Cardiac muscle cell (in vitro differentiated cells and primary cell): ENCODE data around the gene COMMD3. TPM values are rescaled to one million over a fixed set of nuclear protein-coding genes. Genes with fewer than 3 reads are reported as not detected.
A peak's percentile ranks its signal among the peaks of the same experiment; 100 is the strongest.

Experiments used
- DNase-seq, 2 donors: peaks; one replicate each; pipeline versions ENCODE4 v3.0.0 to v3.0.0-alpha.2; 2010 to 2017; ENCODE audit warnings: low read depth in 1 of 2, low spot score in 1 of 2
- H3K27ac ChIP-seq: fragments of 200-600 bp; sonication (generic); 2 replicates; pipeline ENCODE4 v1.5.1; 2016
- H3K27me3 ChIP-seq: fragments of 200-600 bp; sonication (generic); 2 replicates; pipeline ENCODE4 v1.6.0; 2016; ENCODE audit warnings: control low read depth
- H3K36me3 ChIP-seq: fragments of 200-600 bp; sonication (generic); 2 replicates; pipeline ENCODE4 v1.5.1; 2016; ENCODE audit warnings: control low read depth
- H3K4me1 ChIP-seq: fragments of 200-600 bp; sonication (generic); 2 replicates; pipeline ENCODE4 v1.8.1; 2017; ENCODE audit warnings: low read depth, mild to moderate bottlenecking, mixed run types
- H3K4me3 ChIP-seq: fragments of 200-600 bp; sonication (generic); 2 replicates; pipeline ENCODE4 v1.5.1; 2016; ENCODE audit warnings: mild to moderate bottlenecking
- H3K9me3 ChIP-seq: fragments of 200-600 bp; sonication (generic); 2 replicates; pipeline ENCODE4 v1.5.1; 2017; ENCODE audit warnings: low read depth, mild to moderate bottlenecking, control low read depth
- polyA plus RNA-seq: library from polyadenylated mRNA; unstranded; fragments of >200 nt; fragmentation: Nextera tagmentation; extraction: Ambion mirVana; gene quantifications from 2 replicates; pipeline ENCODE4 v1.2.1, GENCODE V29; 2016
- total RNA-seq: library from RNA; depleted of rRNA; stranded (reverse); fragments of >200 nt; gene quantifications from 2 replicates; pipeline ENCODE4 v1.2.3, GENCODE V29; 2016
- TF ChIP-seq, protein P1 (sequence below): IDR thresholded peaks from 2 replicates; pipeline ENCODE4 v1.5.1; 2012; ENCODE audit warnings: low read depth, mild to moderate bottlenecking, low read length

Gene COMMD3
- total and polyA plus RNA-seq, 2 experiments from 2014 or later, result 54.3 to 132 TPM

DNA sequence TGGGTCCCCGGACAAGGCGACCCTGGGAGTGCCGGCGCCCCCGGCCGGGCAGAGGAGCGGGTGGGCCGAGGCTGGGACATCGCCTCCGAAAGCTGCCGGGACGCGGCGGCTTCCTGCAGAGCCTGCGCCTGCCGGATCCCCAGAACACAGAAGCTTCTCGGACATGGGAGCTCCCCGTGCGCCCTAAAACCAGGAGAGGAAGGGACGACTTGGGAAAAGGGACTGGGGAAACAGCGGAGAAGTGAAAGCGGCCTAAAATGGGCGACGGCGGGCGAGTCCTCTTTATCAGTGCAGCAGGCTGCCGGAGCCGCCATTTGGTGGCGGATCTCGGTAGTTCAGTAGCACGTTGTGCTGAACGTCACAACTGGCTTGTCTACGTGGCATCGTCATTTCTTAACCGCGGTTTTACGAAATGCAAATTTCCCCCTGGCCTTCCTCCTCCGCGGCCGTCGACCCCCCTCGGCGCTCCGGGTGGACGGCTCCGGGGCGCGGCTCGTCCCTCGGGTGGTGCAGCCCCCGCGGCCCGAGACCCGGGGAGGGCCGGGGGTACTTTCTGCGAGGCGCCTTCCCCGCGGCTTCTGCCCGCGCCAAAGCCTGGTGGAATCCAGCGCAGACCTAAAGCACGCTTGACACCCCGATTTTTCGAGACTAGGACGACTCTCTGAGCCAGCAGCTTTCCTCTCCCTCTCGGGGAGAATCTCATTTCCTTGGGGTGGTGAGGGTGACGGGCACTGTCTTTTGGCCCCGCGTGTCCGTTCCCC is 19.2 kb downstream of the COMMD3 start:
- TF ChIP-seq, protein P1, sequence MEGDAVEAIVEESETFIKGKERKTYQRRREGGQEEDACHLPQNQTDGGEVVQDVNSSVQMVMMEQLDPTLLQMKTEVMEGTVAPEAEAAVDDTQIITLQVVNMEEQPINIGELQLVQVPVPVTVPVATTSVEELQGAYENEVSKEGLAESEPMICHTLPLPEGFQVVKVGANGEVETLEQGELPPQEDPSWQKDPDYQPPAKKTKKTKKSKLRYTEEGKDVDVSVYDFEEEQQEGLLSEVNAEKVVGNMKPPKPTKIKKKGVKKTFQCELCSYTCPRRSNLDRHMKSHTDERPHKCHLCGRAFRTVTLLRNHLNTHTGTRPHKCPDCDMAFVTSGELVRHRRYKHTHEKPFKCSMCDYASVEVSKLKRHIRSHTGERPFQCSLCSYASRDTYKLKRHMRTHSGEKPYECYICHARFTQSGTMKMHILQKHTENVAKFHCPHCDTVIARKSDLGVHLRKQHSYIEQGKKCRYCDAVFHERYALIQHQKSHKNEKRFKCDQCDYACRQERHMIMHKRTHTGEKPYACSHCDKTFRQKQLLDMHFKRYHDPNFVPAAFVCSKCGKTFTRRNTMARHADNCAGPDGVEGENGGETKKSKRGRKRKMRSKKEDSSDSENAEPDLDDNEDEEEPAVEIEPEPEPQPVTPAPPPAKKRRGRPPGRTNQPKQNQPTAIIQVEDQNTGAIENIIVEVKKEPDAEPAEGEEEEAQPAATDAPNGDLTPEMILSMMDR, result no peak
- Histone ChIP-seq H3K27me3 (peaks cover 97% of the 10 kb centered on the region), H3K4me3 (peak overlapping the region; percentile 20), H3K27ac (no peak overlapping the region), H3K9me3 (no peaks in the 10 kb centered on the region), H3K36me3 (no peaks in the 10 kb centered on the region), H3K4me1 (peaks cover 10% of the 10 kb centered on the region)
- peak; percentile 37 to 70 for DNase-seq

DNA sequence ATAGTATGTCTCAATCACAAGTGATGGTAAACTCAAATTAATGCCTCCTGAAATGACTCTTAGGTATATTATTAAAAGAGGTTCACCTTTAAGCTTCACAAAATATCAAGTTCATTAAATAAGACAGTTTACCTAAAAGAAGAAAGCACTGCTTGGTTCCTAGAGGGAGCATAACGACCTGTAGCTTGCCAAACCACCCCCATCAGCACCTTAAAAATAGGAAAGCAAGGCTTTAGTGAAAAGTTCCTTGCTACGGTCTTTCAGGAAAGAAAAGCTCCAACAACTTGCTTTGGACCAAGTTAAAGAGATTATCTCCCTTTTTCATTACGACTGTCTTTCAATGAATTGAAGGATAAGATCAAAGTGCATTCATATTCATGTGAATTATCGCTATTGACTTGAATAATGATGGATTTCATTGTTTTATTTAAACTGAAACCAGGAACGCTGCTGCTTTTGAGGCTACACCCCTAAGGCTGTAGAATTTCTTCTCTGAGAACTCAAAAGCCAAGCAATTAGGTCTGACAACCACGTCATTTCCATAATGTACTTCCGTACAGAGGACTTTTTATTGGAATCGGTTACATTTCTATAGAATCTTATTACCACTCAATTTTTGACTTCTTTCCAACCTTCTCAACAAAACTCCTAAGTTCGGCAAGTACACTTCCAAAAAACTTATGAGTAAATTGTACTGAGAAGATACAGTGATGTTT is 22.2 kb downstream of the COMMD3 start:
- DNase-seq, result no peak
- Histone ChIP-seq H3K4me3 (no peak overlapping the region), H3K27ac (no peak overlapping the region), H3K4me1 (peaks cover 15% of the 10 kb centered on the region), H3K36me3 (no peaks in the 10 kb centered on the region), H3K27me3 (peaks cover 93% of the 10 kb centered on the region), H3K9me3 (no peaks in the 10 kb centered on the region)
- TF ChIP-seq, protein P1, result no peak

DNA sequence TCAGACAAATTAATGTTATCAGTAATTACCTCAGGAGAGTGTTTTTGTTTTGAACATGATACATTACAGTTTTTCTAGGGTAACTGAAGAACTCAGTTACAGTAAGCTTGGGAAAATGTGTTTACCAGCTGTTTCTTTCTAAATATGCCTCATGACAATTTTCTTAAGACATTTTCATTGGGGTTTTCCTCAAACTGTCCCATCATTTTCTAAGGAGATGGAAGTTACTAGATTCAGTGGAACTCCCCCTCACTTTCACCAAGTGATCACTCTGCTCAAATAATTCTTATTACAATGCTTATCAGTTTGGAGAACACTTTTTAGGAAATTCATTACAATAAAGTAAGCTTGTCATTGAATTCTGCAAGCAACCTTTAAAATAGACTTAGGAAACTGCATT is 22.7 kb downstream of the COMMD3 start:
- Histone ChIP-seq H3K4me3 (no peak overlapping the region), H3K36me3 (no peaks in the 10 kb centered on the region), H3K27me3 (peaks cover 93% of the 10 kb centered on the region), H3K27ac (no peak overlapping the region), H3K4me1 (peaks cover 15% of the 10 kb centered on the region), H3K9me3 (no peaks in the 10 kb centered on the region)
- no peak for DNase-seq
- TF ChIP-seq, protein P1, result no peak

DNA sequence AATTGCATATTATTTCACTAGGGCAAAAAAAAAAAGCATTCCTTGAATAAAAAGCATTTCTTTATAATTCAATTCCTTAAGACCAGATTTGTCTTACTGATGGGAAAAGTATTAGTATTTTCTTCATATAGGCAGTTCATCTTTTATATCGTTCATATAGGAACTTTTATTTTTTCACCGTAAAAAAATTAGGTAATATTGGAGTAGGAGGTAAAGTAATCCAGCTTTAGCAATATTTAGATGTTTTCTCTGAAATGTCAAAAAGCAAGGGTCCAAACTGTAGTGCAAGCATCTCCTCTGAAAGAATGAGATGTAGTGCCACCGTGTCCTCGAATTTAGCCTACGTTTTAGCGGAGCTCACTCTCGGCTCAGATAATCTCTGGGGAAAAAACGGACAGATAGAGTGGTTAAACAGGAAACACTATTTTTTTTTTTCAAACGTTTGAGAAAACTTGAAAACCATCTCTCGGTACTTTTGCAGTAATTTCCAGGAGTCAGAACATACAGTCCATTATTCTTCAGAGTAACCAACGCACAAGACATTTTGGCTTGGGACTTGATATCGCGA is 23.7 kb downstream of the COMMD3 start:
- Histone ChIP-seq H3K9me3 (no peaks in the 10 kb centered on the region), H3K27me3 (peaks cover 93% of the 10 kb centered on the region), H3K4me1 (peaks cover 15% of the 10 kb centered on the region), H3K4me3 (peak overlapping the region; percentile 78), H3K27ac (no peak overlapping the region), H3K36me3 (no peaks in the 10 kb centered on the region)
- no peak for DNase-seq
- TF ChIP-seq, protein P1, result no peak

DNA sequence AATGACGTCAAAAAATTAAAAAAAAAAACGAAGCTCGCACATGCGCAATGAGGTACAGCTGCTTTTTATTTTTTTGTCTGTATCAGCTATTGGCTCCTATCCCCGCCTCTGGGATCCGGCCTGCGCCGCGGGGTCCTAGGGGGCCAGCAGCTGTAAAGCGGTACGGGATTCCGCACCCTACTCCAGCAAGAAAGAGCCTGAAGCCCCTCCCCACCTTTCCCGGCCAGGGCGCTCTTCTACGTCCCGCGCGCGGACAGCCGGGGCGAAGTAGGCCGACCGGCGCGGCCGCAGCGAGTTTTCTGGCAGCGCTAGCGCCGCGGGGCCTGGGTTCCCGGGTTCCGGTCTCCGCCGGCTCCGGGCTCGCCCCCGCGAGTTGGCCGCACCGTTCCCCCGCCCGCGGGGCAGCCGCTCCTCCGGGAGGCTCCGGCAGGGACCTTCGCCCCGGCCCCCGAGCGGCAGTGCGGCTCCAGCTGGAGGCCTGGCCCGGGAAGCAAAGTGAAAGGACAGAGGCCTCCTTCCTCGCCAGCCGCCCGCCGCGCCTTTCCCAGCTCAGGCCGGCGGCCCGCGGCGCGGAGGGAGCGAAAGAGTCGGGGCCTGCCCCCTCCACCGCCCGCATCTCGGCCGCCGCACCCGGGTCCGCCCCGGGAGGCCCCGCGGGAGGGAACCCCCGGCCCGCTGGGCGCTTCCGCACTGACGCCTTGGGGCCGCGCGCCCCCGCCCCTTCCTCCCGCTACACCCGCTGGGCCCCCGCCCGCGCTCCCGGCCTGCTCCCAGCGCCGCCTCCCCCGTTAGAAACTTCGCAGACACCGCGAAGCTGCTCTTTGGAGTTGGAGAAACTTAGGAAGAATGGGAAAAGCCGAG is 24.4 kb downstream of the COMMD3 start:
- TF ChIP-seq, protein P1, result no peak
- Histone ChIP-seq H3K4me1 (peaks cover 15% of the 10 kb centered on the region), H3K4me3 (peak overlapping the region; percentile 78), H3K27ac (peak overlapping the region; percentile 81), H3K36me3 (no peaks in the 10 kb centered on the region), H3K27me3 (peaks cover 93% of the 10 kb centered on the region), H3K9me3 (no peaks in the 10 kb centered on the region)
- peak; percentile 80 to 88 for DNase-seq
